Omental fat pad (tissue), 4 donors: ENCODE measurements around the gene AFDN. TPM values are rescaled to one million over a fixed set of nuclear protein-coding genes. Genes with fewer than 3 reads are reported as not detected.

Experiments
- ATAC-seq: fragments of 150-250 bp; one replicate; pipeline ENCODE4 v1.9.1; 2016; ENCODE audit warnings: mild to moderate bottlenecking, moderate library complexity; ENCODE audit not compliant: low FRiP score
- DNase-seq: peaks from one replicate; pipeline ENCODE4 v3.0.0-alpha.2; 2019; ENCODE audit warnings: low spot score
- total RNA-seq, 4 donors: library from RNA; depleted of rRNA; stranded (reverse); fragments of >200 nt; gene quantifications; one replicate each; pipeline ENCODE4 v1.1.0, GENCODE V29; 2016
- TF ChIP-seq, protein P1 (sequence below), 3 donors: fragments of 450-650 bp; IDR thresholded peaks; one replicate each; pipeline ENCODE4 v1.5.1; 2016 to 2017; ENCODE audit warnings: antibody characterized with exemption in 3 of 3, mild to moderate bottlenecking in 3 of 3, moderate library complexity in 2 of 3

AFDN gene
- total RNA-seq, 4 donors from 2014 or later = 114 to 166 (median 125) TPM

DNA sequence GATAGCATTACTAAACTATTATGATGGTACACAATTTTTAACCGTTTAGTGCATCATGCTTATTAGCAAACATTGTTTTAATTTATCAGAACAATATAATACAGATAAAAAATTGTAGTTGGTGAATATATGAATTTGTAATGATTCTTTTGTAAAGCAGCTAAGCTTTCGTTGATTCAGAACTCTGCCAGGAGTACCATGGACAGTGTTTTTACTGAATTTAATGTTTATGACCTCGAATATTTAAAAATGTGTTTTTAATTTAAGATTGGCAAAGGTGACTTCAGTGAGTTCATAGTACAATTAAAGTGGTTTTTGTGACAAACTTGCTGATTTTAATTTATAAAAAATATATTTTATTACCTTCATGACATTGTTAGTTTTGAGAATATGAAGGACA lies 10.0 kb downstream of the AFDN start:
- TF ChIP-seq, protein P1, sequence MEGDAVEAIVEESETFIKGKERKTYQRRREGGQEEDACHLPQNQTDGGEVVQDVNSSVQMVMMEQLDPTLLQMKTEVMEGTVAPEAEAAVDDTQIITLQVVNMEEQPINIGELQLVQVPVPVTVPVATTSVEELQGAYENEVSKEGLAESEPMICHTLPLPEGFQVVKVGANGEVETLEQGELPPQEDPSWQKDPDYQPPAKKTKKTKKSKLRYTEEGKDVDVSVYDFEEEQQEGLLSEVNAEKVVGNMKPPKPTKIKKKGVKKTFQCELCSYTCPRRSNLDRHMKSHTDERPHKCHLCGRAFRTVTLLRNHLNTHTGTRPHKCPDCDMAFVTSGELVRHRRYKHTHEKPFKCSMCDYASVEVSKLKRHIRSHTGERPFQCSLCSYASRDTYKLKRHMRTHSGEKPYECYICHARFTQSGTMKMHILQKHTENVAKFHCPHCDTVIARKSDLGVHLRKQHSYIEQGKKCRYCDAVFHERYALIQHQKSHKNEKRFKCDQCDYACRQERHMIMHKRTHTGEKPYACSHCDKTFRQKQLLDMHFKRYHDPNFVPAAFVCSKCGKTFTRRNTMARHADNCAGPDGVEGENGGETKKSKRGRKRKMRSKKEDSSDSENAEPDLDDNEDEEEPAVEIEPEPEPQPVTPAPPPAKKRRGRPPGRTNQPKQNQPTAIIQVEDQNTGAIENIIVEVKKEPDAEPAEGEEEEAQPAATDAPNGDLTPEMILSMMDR (IDR thresholded peaks at IDR 0.05) = no peak
- DNase-seq (no peak), ATAC-seq (no peak)

DNA sequence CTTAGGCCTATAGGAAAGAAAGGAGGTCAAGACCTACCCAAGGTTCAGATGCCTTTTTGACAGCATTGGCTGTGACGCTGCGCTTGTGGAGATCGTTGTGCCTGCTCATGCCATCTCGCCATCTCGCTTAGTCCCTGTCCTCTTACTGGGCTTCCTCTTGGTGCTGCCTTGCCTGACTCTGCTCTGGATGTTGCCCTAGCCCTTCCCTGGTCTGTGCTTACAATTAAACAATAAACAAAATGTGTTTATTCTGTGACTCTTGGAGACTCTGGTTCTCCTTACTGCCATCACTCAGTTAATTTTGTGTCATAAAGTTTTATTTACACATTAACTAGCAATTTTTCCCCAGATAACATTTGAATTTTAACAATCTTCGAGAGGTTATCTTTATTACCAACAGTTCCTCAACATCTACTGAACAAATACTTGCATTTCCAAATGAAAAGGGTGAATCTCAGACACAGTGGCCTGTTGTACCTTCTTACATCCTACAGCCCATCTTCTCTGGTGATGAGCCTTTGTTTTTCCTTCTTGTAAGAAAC lies 11.6 kb downstream of the AFDN start:
- TF ChIP-seq, protein P1 (IDR thresholded peaks at IDR 0.05) = no peak
- ATAC-seq (no peak), DNase-seq (no peak)

DNA sequence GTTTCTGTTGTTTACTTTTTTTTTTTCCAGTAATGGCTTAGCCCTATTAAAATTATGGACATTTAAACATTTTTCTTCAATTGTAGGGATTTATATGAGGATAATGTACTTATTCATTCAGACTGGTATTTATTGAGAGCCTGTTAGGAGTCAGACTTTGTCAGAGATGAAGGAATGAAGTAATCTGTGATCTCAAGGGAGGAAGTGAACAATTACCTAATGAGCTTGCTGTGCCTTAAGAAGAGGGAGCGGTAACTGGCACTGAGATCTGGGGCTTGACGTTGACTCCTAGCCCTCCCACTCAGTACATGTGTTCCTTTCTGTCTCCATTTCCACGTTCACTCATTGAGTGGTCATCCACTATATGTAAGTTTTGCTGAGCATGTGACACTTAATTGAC lies 12.6 kb downstream of the AFDN start:
- DNase-seq = no peak
- ATAC-seq = no peak
- TF ChIP-seq, protein P1 (IDR thresholded peaks at IDR 0.05) = no peak

DNA sequence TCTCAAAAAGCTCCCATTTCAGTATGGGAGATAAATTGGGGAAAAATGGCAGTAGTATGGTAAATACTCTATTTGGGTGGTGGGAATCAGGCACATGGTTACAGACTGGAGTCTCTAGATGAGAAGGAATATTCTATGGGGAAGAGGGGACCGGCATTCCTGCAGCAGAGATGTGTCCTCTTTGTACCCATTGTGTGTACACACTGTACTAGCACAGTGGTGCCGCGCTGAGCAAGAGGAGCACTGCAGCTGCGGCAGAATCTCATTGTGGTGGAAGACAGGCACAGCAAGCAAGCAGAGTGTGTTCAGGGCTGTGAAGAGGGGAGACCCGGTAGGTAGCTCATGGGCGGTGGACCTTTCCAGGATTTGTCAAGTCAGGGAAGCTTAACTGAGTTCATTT lies 13.0 kb downstream of the AFDN start:
- TF ChIP-seq, protein P1 (IDR thresholded peaks at IDR 0.05) = no peak
- no peak for ATAC-seq
- DNase-seq = no peak

DNA sequence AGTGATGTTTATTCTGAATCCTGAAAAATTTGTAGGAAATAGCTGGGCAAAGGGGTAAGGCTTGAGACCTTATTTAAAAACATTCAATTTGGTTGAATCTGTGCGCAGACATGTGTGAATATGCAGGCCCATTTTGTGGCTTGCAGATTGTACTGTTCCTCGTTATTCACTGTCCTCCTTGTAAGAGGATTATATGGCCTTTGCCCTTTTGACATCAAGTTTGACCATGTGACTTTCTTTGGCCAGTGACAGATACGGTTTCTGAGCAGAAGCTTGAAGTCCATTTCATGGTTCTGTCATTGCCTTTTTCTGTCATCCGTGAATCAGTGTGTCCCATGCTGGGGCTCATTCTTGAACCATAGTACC lies 13.4 kb downstream of the AFDN start:
- TF ChIP-seq, protein P1 (IDR thresholded peaks at IDR 0.05) = no peak
- DNase-seq = no peak
- ATAC-seq = no peak

DNA sequence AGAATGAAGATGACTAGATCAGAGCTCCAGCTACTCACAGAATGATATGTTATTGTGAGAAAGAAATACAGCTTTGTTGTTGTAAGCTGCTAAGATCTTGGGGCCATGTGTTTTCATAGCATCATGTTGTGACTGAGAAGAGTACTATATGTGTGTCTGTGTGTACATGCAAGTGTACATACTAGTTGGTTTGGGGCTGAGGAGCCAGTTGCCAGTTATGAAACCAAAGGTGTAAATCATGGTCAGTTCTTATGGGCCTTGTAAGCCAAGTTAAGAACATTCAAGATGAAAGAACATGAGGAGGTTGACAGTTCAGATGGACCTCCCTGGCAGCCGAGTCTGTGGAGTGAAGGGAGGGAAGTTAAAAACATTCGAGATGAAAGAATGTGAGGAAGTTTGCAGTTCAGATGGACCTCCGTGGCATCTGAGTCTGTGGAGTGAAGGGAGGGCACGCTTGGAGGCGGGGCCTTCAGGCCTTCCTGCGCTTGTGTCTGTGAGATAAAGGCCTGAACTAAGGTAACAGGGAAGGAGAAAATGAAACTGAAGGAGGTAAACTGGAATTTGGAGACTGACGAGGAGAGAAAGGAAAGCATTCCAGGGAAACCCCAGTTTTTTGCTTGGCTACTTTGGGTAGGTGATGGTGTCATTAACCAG lies 13.9 kb downstream of the AFDN start:
- DNase-seq = no peak
- TF ChIP-seq, protein P1 (IDR thresholded peaks at IDR 0.05) = no peak
- ATAC-seq = peak; percentile 75

DNA sequence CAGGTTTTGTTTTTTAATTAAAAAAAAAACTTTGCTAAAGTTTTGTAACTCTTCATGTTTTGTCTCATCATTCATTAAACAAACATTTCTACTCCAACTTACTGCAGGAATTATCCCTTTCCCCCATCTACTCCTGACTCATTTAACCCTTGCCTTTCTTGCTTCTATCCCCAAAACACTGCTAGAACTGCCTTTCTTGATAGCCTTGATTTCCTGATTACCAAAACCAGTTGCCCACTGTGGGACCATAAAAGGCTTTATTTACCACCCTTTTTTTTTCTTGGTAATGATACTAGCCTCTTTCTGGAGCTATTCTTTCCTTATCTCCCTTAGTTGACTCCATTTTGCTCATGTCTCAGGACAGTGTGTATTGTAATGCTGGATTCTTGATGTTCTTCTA lies 15.3 kb downstream of the AFDN start:
- ATAC-seq (no peak), DNase-seq (no peak)
- TF ChIP-seq, protein P1 (IDR thresholded peaks at IDR 0.05) = no peak
